ENCODE results near the gene SHROOM1. TPM values are rescaled to one million over a fixed set of nuclear protein-coding genes. Genes with fewer than 3 reads are reported as not detected.

Gene SHROOM1
- total RNA-seq, 1 experiment from 2014 or later, result 13.5 TPM

- no TSS peak for BruUV-seq (replicated peaks)
- in situ Hi-C loops (cut with HindIII; ENCODE audit: low pct_unique_long_range_greater_than_20kb, low sequenced_read_pairs) (no loop called here), intact Hi-C loops (cut with micrococcal nuclease; ENCODE audit: unreplicated experiment) (loop anchor here (10.0 kb wide), 2 partner anchors 56 to 286 kb away; no protein-coding TSS in a partner anchor)
- Histone ChIP-seq H3K27ac (ENCODE audit: low read length) (no peak overlapping the region), H3K4me3 (ENCODE audit: low read depth in 2 of 2, low read length in 2 of 2) (no peak overlapping the region), H3K36me3 (ENCODE audit: control insufficient read depth, insufficient read depth, low read length) (no peaks in the 10 kb centered on the region), H3K4me1 (ENCODE audit: control insufficient read depth, insufficient read depth, low read length) (peaks cover 4% of the 10 kb centered on the region; the same call in 1 of the 2 replicates), H3K9me3 (ENCODE audit: control insufficient read depth, insufficient read depth, low read depth, low read length) (no peaks in the 10 kb centered on the region), H3K27me3 (ENCODE audit: control insufficient read depth, insufficient read depth, low read length) (peaks cover 10% of the 10 kb centered on the region)
- POLR2A ChIA-PET, result no interaction called here
- CTCF ChIA-PET, result interaction anchor here (3.1 kb wide), 1 partner anchor 9 kb away, joined by 11 read pairs; no protein-coding TSS in a partner anchor
- TF ChIP-seq CTCF (IDR thresholded peaks at IDR 0.05), result no peak
- no peak for TF ChIP-seq POLR2AphosphoS5 (IDR thresholded peaks at IDR 0.05; ENCODE audit: low read depth, low read length)
- DNase-seq (ENCODE audit: low read depth, low spot score), result no peak
- no peak for ATAC-seq
Observed at GRCh38 chr5:132810605-132811004, 19.8 kb downstream of the SHROOM1 start.

- TF ChIP-seq SIN3A (IDR thresholded peaks at IDR 0.05; ENCODE audit: borderline replicate concordance, insufficient read depth, low read depth, low read length), result no peak
- no peak for TF ChIP-seq CTCF (IDR thresholded peaks at IDR 0.05)
- no peak for TF ChIP-seq TCF7L2 (IDR thresholded peaks at IDR 0.05; ENCODE audit: low read depth, low read length)
- TF ChIP-seq REST (IDR thresholded peaks at IDR 0.05; ENCODE audit: insufficient read depth in 1 of 2, low read depth in 2 of 2, low read length in 1 of 2), result no peak
- no peak for TF ChIP-seq POLR2AphosphoS5 (IDR thresholded peaks at IDR 0.05; ENCODE audit: low read depth, low read length)
- Histone ChIP-seq H3K9me3 (ENCODE audit: control insufficient read depth, insufficient read depth, low read depth, low read length) (no peaks in the 10 kb centered on the region), H3K27me3 (ENCODE audit: control insufficient read depth, insufficient read depth, low read length) (peaks cover 10% of the 10 kb centered on the region), H3K36me3 (ENCODE audit: control insufficient read depth, insufficient read depth, low read length) (no peaks in the 10 kb centered on the region), H3K4me1 (ENCODE audit: control insufficient read depth, insufficient read depth, low read length) (peaks cover 4% of the 10 kb centered on the region; the same call in 1 of the 2 replicates), H3K27ac (ENCODE audit: low read length) (no peak overlapping the region), H3K4me3 (ENCODE audit: low read depth in 2 of 2, low read length in 2 of 2) (no peak overlapping the region)
- intact Hi-C loops (cut with micrococcal nuclease; ENCODE audit: unreplicated experiment), result no loop called here
- ATAC-seq, result no peak
- DNase-seq (ENCODE audit: low read depth, low spot score), result no peak
- no TSS peak for BruUV-seq (replicated peaks)
- POLR2A ChIA-PET, result no interaction called here
- in situ Hi-C loops (cut with HindIII; ENCODE audit: low pct_unique_long_range_greater_than_20kb, low sequenced_read_pairs), result no loop called here
- CTCF ChIA-PET, result interaction anchor here (0.6 to 3.1 kb wide), 4 partner anchors 9 to 118 kb away, joined by 3 to 11 read pairs (median 4); no protein-coding TSS in a partner anchor
Observed at GRCh38 chr5:132808866-132809265, 21.6 kb downstream of the SHROOM1 start.
